H9 (cell line): ENCODE measurements around the gene ZKSCAN3. TPM values are rescaled to one million over a fixed set of nuclear protein-coding genes. Genes with fewer than 3 reads are reported as not detected.

Source experiments
- DNase-seq: peaks from one replicate; pipeline ENCODE4 v3.0.0-alpha.2; 2017
- H2AFZ ChIP-seq: one replicate; pipeline ENCODE4 v1.6.1; 2013; ENCODE audit warnings: mild to moderate bottlenecking, low read length, control low read depth, moderate library complexity
- H2AK5ac ChIP-seq: 2 replicates; pipeline ENCODE4 v1.6.1; 2013; ENCODE audit warnings: low read length, control low read depth, mixed read lengths; ENCODE audit not compliant: insufficient read length
- H2BK120ac ChIP-seq: one replicate; pipeline ENCODE4 v1.6.1; 2013; ENCODE audit warnings: low read depth, mild to moderate bottlenecking, low read length, control low read depth, inconsistent platforms; ENCODE audit not compliant: poor library complexity, severe bottlenecking
- H2BK12ac ChIP-seq: 2 replicates; pipeline ENCODE4 v1.6.1; 2013; ENCODE audit warnings: low read length, control low read depth, mixed read lengths, low read depth; ENCODE audit not compliant: insufficient read length
- H2BK15ac ChIP-seq: 2 replicates; pipeline ENCODE4 v1.6.1; 2013; ENCODE audit warnings: low read depth, low read length, control low read depth
- H2BK20ac ChIP-seq: one replicate; pipeline ENCODE4 v1.6.1; 2013; ENCODE audit warnings: low read depth, mild to moderate bottlenecking, low read length, control low read depth, inconsistent platforms; ENCODE audit not compliant: poor library complexity, severe bottlenecking
- H2BK5ac ChIP-seq: 2 replicates; pipeline ENCODE4 v1.6.1; 2013; ENCODE audit warnings: low read length, control low read depth, mixed read lengths; ENCODE audit not compliant: insufficient read length
- H3K14ac ChIP-seq: 2 replicates; pipeline ENCODE4 v1.6.1; 2013; ENCODE audit warnings: low read length, control low read depth; ENCODE audit not compliant: insufficient read depth
- H3K18ac ChIP-seq: 2 replicates; pipeline ENCODE4 v1.6.1; 2013; ENCODE audit warnings: low read depth, mild to moderate bottlenecking, mixed read lengths, low read length, control low read depth; ENCODE audit not compliant: insufficient read length
- H3K23ac ChIP-seq: 2 replicates; pipeline ENCODE4 v1.6.1; 2013; ENCODE audit warnings: low read length, control low read depth, mixed read lengths, low read depth; ENCODE audit not compliant: insufficient read length
- H3K23me2 ChIP-seq: 2 replicates; pipeline ENCODE4 v1.6.1; 2013; ENCODE audit warnings: low read depth, mild to moderate bottlenecking, mixed read lengths, low read length, control low read depth; ENCODE audit not compliant: insufficient read length, poor library complexity, severe bottlenecking
- H3K27ac ChIP-seq: 2 replicates; pipeline ENCODE4 v1.5.1; 2013; ENCODE audit warnings: low read length, control low read depth, mixed read lengths, low read depth; ENCODE audit not compliant: insufficient read length
- H3K27me3 ChIP-seq: 2 replicates; pipeline ENCODE4 v1.6.1; 2013; ENCODE audit warnings: low read length, control low read depth, inconsistent platforms; ENCODE audit not compliant: insufficient read depth
- H3K4ac ChIP-seq: 2 replicates; pipeline ENCODE4 v1.6.1; 2013; ENCODE audit warnings: low read depth, mild to moderate bottlenecking, control low read depth, inconsistent platforms, low read length, moderate library complexity
- H3K4me1 ChIP-seq: 2 replicates; pipeline ENCODE4 v1.6.1; 2013; ENCODE audit warnings: low read length, control low read depth, inconsistent platforms; ENCODE audit not compliant: insufficient read depth
- H3K4me2 ChIP-seq: 2 replicates; pipeline ENCODE4 v1.6.1; 2013; ENCODE audit warnings: low read length, control low read depth, mixed read lengths; ENCODE audit not compliant: insufficient read length, insufficient read depth
- H3K56ac ChIP-seq: 2 replicates; pipeline ENCODE4 v1.6.1; 2013; ENCODE audit warnings: low read depth, mild to moderate bottlenecking, mixed read lengths, low read length, control low read depth; ENCODE audit not compliant: insufficient read length
- H3K79me1 ChIP-seq: 2 replicates; pipeline ENCODE4 v1.6.1; 2013; ENCODE audit warnings: low read depth, mild to moderate bottlenecking, moderate library complexity, low read length, control low read depth, inconsistent platforms; ENCODE audit not compliant: insufficient read depth, poor library complexity, severe bottlenecking
- H3K79me2 ChIP-seq: 2 replicates; pipeline ENCODE4 v1.6.1; 2013; ENCODE audit warnings: low read length, control low read depth, inconsistent platforms; ENCODE audit not compliant: insufficient read depth
- H3K9ac ChIP-seq: 2 replicates; pipeline ENCODE4 v1.6.1; 2013; ENCODE audit warnings: low read length, control low read depth, mixed read lengths; ENCODE audit not compliant: insufficient read length; ENCODE audit errors: extremely low read depth
- H3K9me3 ChIP-seq: one replicate; pipeline ENCODE4 v1.6.1; 2013; ENCODE audit warnings: low read depth, low read length, inconsistent platforms; ENCODE audit not compliant: control insufficient read depth
- H3T11ph ChIP-seq: one replicate; pipeline ENCODE4 v1.6.1; 2013; ENCODE audit warnings: mild to moderate bottlenecking, low read length, control low read depth, inconsistent platforms
- H4K20me1 ChIP-seq: one replicate; pipeline ENCODE4 v1.6.1; 2013; ENCODE audit not compliant: control insufficient read depth, insufficient read length, insufficient read depth
- H4K5ac ChIP-seq: 2 replicates; pipeline ENCODE4 v1.6.1; 2013; ENCODE audit warnings: low read depth, mild to moderate bottlenecking, mixed read lengths, low read length, control low read depth; ENCODE audit not compliant: insufficient read length
- H4K8ac ChIP-seq: replicated peaks from 2 replicates; pipeline ENCODE4 v1.6.1; 2013; ENCODE audit warnings: low read length, control low read depth, mixed read lengths, low read depth; ENCODE audit not compliant: insufficient read length
- H4K91ac ChIP-seq: 2 replicates; pipeline ENCODE4 v1.6.1; 2013; ENCODE audit warnings: low read depth, mild to moderate bottlenecking, moderate library complexity, mixed read lengths, low read length, control low read depth; ENCODE audit not compliant: insufficient read length
- H3K27ac Mint-ChIP-seq, 3 experiments: 2 replicates in 2 of 3; 3 replicates in 1 of 3; pipeline ENCODE4 v1.8.0; 2020 to 2021; ENCODE audit warnings: mixed read lengths in 3 of 3, mild to moderate bottlenecking in 1 of 3, moderate library complexity in 1 of 3
- H3K27me3 Mint-ChIP-seq: 2 replicates; pipeline ENCODE4 v1.8.0; 2021; ENCODE audit warnings: low read depth, mild to moderate bottlenecking, moderate library complexity, mixed read lengths
- H3K36me3 Mint-ChIP-seq, 3 experiments: 2 replicates in 2 of 3; 3 replicates in 1 of 3; pipeline ENCODE4 v1.8.0; 2020 to 2021; ENCODE audit warnings: low read depth in 3 of 3, mixed read lengths in 3 of 3; ENCODE audit not compliant: insufficient read depth in 1 of 3
- H3K4me1 Mint-ChIP-seq, 2 experiments: 2 replicates each; pipeline ENCODE4 v1.8.0; 2020; ENCODE audit warnings: mixed read lengths in 2 of 2
- H3K4me3 Mint-ChIP-seq, 2 experiments: 2 replicates in 1 of 2; 3 replicates in 1 of 2; pipeline ENCODE4 v1.8.0; 2020 to 2021; ENCODE audit warnings: mild to moderate bottlenecking in 2 of 2, mixed read lengths in 2 of 2, moderate library complexity in 1 of 2
- H3K9me3 Mint-ChIP-seq, 2 experiments: 2 replicates in 1 of 2; 3 replicates in 1 of 2; pipeline ENCODE4 v1.8.0; 2020; ENCODE audit warnings: mild to moderate bottlenecking in 2 of 2, mixed read lengths in 2 of 2, moderate library complexity in 1 of 2
- CTCF ChIP-seq: fragments of 200-600 bp; sonication (generic); conservative IDR thresholded peaks from 3 replicates; pipeline ENCODE4 v1.8.0; 2021; ENCODE audit warnings: antibody characterized with exemption, mild to moderate bottlenecking
- WGBS: extraction: QIAGEN DNeasy Blood & Tissue Kit; methylation state at CpG from one replicate; pipeline ENCODE4 v1.1.7; 2013; ENCODE audit warnings: missing lambda C conversion rate, low lambda C conversion rate, mixed read lengths; ENCODE audit not compliant: insufficient read length; ENCODE audit errors: extremely low coverage; 5-methylcytosine and 5-hydroxymethylcytosine counted together
- total RNA-seq: library from RNA; stranded (reverse); gene quantifications from 2 replicates; pipeline ENCODE4 v1.2.1, GENCODE V29; 2021

Gene ZKSCAN3
- total RNA-seq, 1 experiment from 2014 or later = 8.7 TPM

DNA sequence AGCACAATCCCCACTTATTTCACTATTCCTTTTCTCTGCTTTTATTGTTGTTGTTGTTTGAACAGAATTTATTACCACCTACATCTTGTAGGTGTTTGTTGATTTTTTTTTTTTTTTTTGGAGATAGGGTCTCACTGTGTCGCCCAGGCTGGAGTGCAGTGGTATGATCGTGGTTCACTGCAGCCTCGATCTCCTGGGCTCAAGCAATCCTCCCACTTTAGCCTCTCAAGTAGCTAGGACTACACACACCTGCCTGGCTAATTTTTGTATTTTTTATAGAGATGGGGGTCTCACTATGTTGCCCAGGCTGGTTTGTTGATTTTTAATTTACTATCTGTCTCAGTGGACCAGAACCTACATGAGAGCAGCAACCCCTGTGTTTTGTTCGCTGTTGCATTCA, 46.2 kb downstream of the ZKSCAN3 start:
- Histone ChIP-seq H3K9ac (no peak overlapping the region), H2AFZ (no peak overlapping the region), H3K4ac (no peak overlapping the region), H3K79me2 (peaks cover 4% of the 10 kb centered on the region; the same call in 1 of the 2 replicates), H3K4me1 (peaks cover 5% of the 10 kb centered on the region; the same call in 1 of the 2 replicates), H2BK15ac (no peak overlapping the region), H3K14ac (no peak overlapping the region), H3K23ac (no peak overlapping the region), H3T11ph (no peak overlapping the region), H4K91ac (no peak overlapping the region), H2BK12ac (no peak overlapping the region), H3K18ac (no peak overlapping the region), H3K27ac (no peak overlapping the region), H3K4me2 (no peak overlapping the region), H4K8ac (no peak overlapping the region), H3K27me3 (no peaks in the 10 kb centered on the region), H3K9me3 (no peaks in the 10 kb centered on the region), H2BK5ac (no peak overlapping the region), H3K23me2 (no peaks in the 10 kb centered on the region), H2AK5ac (no peak overlapping the region), H4K20me1 (no peaks in the 10 kb centered on the region), H3K79me1 (peaks cover 6% of the 10 kb centered on the region), H4K5ac (no peak overlapping the region), H3K56ac (no peak overlapping the region), H2BK20ac (no peak overlapping the region), H2BK120ac (no peak overlapping the region)
- H3K27me3 Mint-ChIP-seq = peaks cover 9% of the 10 kb centered on the region; the same call in 1 of the 2 replicates
- no peak for DNase-seq
- no peak overlapping the region for H3K27ac Mint-ChIP-seq
- no peak for TF ChIP-seq CTCF
- peaks cover 31 to 34% of the 10 kb centered on the region in 2 experiments for H3K4me1 Mint-ChIP-seq
- no peaks in the 10 kb centered on the region for H3K9me3 Mint-ChIP-seq
- WGBS = no CpG with 5 or more reads among the region's 4 CpGs
- peaks cover 41 to 63% (median 58%) of the 10 kb centered on the region in 3 experiments; a peak in 6 of 7 replicates for H3K36me3 Mint-ChIP-seq
- no peak overlapping the region for H3K4me3 Mint-ChIP-seq
